ENCODE results near the gene COX5A.
"Not testable (repeated sequence)": the region's sequence is repeated elsewhere in the genome, so short reads cannot be mapped to it uniquely, and the experiment has no call there.

The COX5A gene

GRCh38 chr15:74958908-74959585 lies 21.2 kb upstream of the COX5A start:
- ATAC-seq: no peak
- Mint-ChIP-seq H3K4me3 (peak overlapping the region; percentile 70 to 75), H3K9me3 (no peaks in the 10 kb centered on the region), H3K27me3 (peaks cover 68% of the 10 kb centered on the region), H3K4me1 (peaks cover 68% of the 10 kb centered on the region), H3K27ac (no peak overlapping the region)
- DNase-seq: no peak

- H3K27ac Mint-ChIP-seq: no peak overlapping the region
- H3K9me3 Mint-ChIP-seq: no peaks in the 10 kb centered on the region
- H3K4me1 Mint-ChIP-seq: peaks cover 71% of the 10 kb centered on the region
- peaks cover 64% of the 10 kb centered on the region for H3K27me3 Mint-ChIP-seq
- peak overlapping the region; percentile 70 to 75 for H3K4me3 Mint-ChIP-seq
- DNase-seq: no peak
- no peak for ATAC-seq
These were observed 20.5 kb upstream of the COX5A start for GRCh38 chr15:74958320-74958907.

GRCh38 chr15:74957476-74958035 lies 19.7 kb upstream of the COX5A start:
- Mint-ChIP-seq H3K27ac (no peak overlapping the region), H3K4me3 (peak overlapping the region; percentile 73 to 80), H3K9me3 (no peaks in the 10 kb centered on the region), H3K27me3 (peaks cover 56% of the 10 kb centered on the region), H3K4me1 (peaks cover 71% of the 10 kb centered on the region)
- DNase-seq (no peak), ATAC-seq (no peak)

GRCh38 chr15:74956648-74957475 lies 19.0 kb upstream of the COX5A start, which contains the start of gene RPP25:
Gene RPP25 (minus strand): TSS chr15:74956772. CDS start chr15:74956583, 189 bp downstream.
- DNase-seq: peak; percentile 69 to 78
- peak within 1 kb of the TSS; percentile 73 to 80 for H3K4me3 Mint-ChIP-seq
- no peaks in the 10 kb centered on the region for H3K9me3 Mint-ChIP-seq
- ATAC-seq: peak; percentile 88
- H3K27ac Mint-ChIP-seq: no peak within 1 kb of the TSS
- peaks cover 49% of the 10 kb centered on the region for H3K27me3 Mint-ChIP-seq
- peaks cover 70% of the 10 kb centered on the region for H3K4me1 Mint-ChIP-seq

GRCh38 chr15:74955796-74956647 lies 18.1 kb upstream of the COX5A start:
- peak; percentile 70 for ATAC-seq
- no peaks in the 10 kb centered on the region for H3K9me3 Mint-ChIP-seq
- H3K27ac Mint-ChIP-seq: no peak overlapping the region
- H3K4me3 Mint-ChIP-seq: peak overlapping the region; percentile 73 to 80
- H3K4me1 Mint-ChIP-seq: peaks cover 62% of the 10 kb centered on the region
- H3K27me3 Mint-ChIP-seq: peaks cover 40% of the 10 kb centered on the region
- peak; percentile 69 to 73 for DNase-seq

- Mint-ChIP-seq H3K27ac (peak overlapping the region in 1 of 2 donors; percentile 59), H3K9me3 (no peaks in the 10 kb centered on the region), H3K4me3 (peak overlapping the region; percentile 39 to 80), H3K27me3 (peaks cover 30% of the 10 kb centered on the region), H3K4me1 (peaks cover 52% of the 10 kb centered on the region)
- ATAC-seq (no peak), DNase-seq (no peak)
These were observed 17.1 kb upstream of the COX5A start for GRCh38 chr15:74955017-74955416.

GRCh38 chr15:74954515-74954914 lies 16.6 kb upstream of the COX5A start:
- H3K9me3 Mint-ChIP-seq: no peaks in the 10 kb centered on the region
- no peak overlapping the region for H3K27ac Mint-ChIP-seq
- no peak for ATAC-seq
- H3K4me1 Mint-ChIP-seq: peaks cover 46% of the 10 kb centered on the region
- DNase-seq: no peak
- peaks cover 25% of the 10 kb centered on the region for H3K27me3 Mint-ChIP-seq
- peak overlapping the region; percentile 39 to 80 for H3K4me3 Mint-ChIP-seq

GRCh38 chr15:74951006-74951405 lies 13.1 kb upstream of the COX5A start:
- peaks cover 22% of the 10 kb centered on the region for H3K4me1 Mint-ChIP-seq
- ATAC-seq (peak; percentile 14), DNase-seq (no peak)
- peak overlapping the region in 1 of 2 donors; percentile 1 for H3K27ac Mint-ChIP-seq
- no peaks in the 10 kb centered on the region for H3K27me3 Mint-ChIP-seq
- H3K4me3 Mint-ChIP-seq: no peak overlapping the region
- H3K9me3 Mint-ChIP-seq: no peaks in the 10 kb centered on the region

- peak; percentile 77 to 80 for DNase-seq
- peak; percentile 81 for ATAC-seq
- H3K4me1 Mint-ChIP-seq: peaks cover 15% of the 10 kb centered on the region
- H3K9me3 Mint-ChIP-seq: no peaks in the 10 kb centered on the region
- H3K4me3 Mint-ChIP-seq: no peak overlapping the region
- no peak overlapping the region for H3K27ac Mint-ChIP-seq
- H3K27me3 Mint-ChIP-seq: no peaks in the 10 kb centered on the region
These were observed 12.4 kb upstream of the COX5A start for GRCh38 chr15:74950078-74950908.

GRCh38 chr15:74937272-74937589 lies 642 bp downstream of the COX5A start:
- DNase-seq (no peak), ATAC-seq (peak; percentile 6)
- peak overlapping the region; percentile 91 to 93 for H3K27ac Mint-ChIP-seq
- H3K27me3 Mint-ChIP-seq: peaks cover 2% of the 10 kb centered on the region
- H3K9me3 Mint-ChIP-seq: no peaks in the 10 kb centered on the region
- H3K4me3 Mint-ChIP-seq: peak overlapping the region; percentile 92 to 94
- peaks cover 38% of the 10 kb centered on the region for H3K4me1 Mint-ChIP-seq

- Mint-ChIP-seq H3K4me1 (peaks cover 38% of the 10 kb centered on the region), H3K4me3 (peak overlapping the region; percentile 67 to 80), H3K27ac (peak overlapping the region in 1 of 2 donors; percentile 93)
- not testable (repeated sequence) for H3K9me3 Mint-ChIP-seq, ATAC-seq, H3K27me3 Mint-ChIP-seq, DNase-seq
These were observed 2.7 kb downstream of the COX5A start for GRCh38 chr15:74935193-74935592.

- ATAC-seq: no peak
- no peaks in the 10 kb centered on the region for H3K27me3 Mint-ChIP-seq
- no peak overlapping the region for H3K27ac Mint-ChIP-seq
- peaks cover 30% of the 10 kb centered on the region for H3K4me1 Mint-ChIP-seq
- H3K4me3 Mint-ChIP-seq: no peak overlapping the region
- DNase-seq: no peak
- H3K9me3 Mint-ChIP-seq: no peaks in the 10 kb centered on the region
These were observed 4.3 kb downstream of the COX5A start for GRCh38 chr15:74933573-74933972.

- Mint-ChIP-seq H3K4me1 (peaks cover 7% of the 10 kb centered on the region), H3K9me3 (no peaks in the 10 kb centered on the region), H3K27ac (no peak overlapping the region), H3K27me3 (no peaks in the 10 kb centered on the region), H3K4me3 (no peak overlapping the region)
- DNase-seq: no peak
- no peak for ATAC-seq
These were observed 9.1 kb downstream of the COX5A start for GRCh38 chr15:74928771-74929198.

- no peak overlapping the region for H3K27ac Mint-ChIP-seq
These were observed 13.3 kb downstream of the COX5A start for GRCh38 chr15:74924525-74924924.

More at GRCh38 chr15:74924525-74924924, 13.3 kb downstream of the COX5A start:
- ATAC-seq (no peak), DNase-seq (no peak)
- no peaks in the 10 kb centered on the region for H3K4me1 Mint-ChIP-seq
- H3K4me3 Mint-ChIP-seq: no peak overlapping the region
- no peaks in the 10 kb centered on the region for H3K9me3 Mint-ChIP-seq
- H3K27me3 Mint-ChIP-seq: no peaks in the 10 kb centered on the region
